GM18861 (cell line): Measurements from ENCODE around the gene GRAMD1A.
"Not testable (repeated sequence)": the region's sequence is repeated elsewhere in the genome, so short reads cannot be mapped to it uniquely, and the experiment has no call there.

Experiments
- ATAC-seq: cut with Tn5 transposase; IDR thresholded peaks from one replicate; pipeline ENCODE4 v1.9.1; 2021; ENCODE audit not compliant: unreplicated experiment

GRAMD1A gene

DNA sequence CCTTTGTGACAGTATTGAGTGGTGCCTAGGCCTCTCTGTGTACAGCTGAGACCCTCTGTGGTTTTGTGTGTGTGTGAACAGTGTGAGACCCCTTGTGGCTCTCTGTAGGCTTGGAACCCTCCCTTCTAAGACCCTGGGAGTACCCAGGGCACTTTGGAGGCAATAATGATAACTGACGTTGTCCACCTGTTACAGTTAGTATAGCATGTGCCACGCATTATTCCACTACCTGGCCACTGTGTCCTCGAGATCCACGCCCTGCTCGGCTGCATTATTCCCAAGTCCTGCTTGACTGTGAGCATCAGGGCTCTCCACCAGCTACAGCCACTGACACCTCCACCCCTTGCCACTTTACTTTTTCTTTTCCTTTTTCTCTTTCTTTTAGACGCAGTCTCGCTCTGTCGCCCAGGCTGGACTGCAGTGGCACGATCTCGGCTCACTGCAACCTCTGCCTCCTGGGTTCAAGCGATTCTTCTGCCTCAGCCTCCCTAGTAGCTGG, 2.0 kb downstream of the GRAMD1A start:
- ATAC-seq: no peak

DNA sequence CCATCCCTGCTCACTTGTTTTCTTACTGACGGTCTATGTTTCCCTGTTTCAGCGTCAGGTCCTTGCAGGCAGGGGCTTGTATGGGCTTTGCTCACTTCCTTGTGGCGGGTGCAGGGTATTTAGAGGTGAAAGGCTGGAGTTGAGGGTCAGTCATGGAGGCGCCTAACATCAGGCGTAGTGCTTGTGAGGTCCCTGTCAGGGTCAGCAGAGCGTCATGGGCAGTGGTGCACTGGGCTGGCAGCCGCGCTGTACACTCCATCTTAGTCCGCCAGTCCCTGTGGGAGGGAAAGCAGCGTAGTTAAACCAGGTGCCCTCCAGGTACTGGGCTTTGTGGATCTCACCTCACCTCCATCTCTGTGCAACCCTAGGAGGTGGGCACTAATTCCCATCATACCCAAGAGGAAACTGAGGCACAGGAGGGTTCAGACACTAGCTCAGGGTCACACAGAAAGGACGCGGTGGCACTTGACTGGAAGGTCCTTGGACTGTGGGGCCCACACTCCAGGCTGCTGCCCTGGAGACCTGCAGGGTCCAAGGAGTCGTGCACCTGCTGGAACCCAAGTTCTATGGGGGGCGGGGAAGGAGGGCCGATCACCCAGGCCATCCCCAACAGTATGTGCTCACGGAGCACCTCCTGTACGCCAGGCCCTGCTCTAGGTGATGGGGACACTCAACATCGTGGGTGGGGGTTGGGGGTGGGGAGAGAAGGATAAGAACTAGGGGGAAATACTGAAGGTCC, 4.6 kb downstream of the GRAMD1A start:
- ATAC-seq: no peak

- no peak for ATAC-seq
Observed at GRCh38 chr19:35005256-35005977, 5.3 kb downstream of the GRAMD1A start.

GRCh38 chr19:35006007-35006341, 5.9 kb downstream of the GRAMD1A start:
- not testable (repeated sequence) for ATAC-seq

- no peak for ATAC-seq
Observed at GRCh38 chr19:35006342-35006998, 6.3 kb downstream of the GRAMD1A start.

GRCh38 chr19:35006999-35007365, 6.9 kb downstream of the GRAMD1A start:
- ATAC-seq: no peak

- not testable (repeated sequence) for ATAC-seq
Observed at GRCh38 chr19:35007427-35007826, 7.3 kb downstream of the GRAMD1A start.

DNA sequence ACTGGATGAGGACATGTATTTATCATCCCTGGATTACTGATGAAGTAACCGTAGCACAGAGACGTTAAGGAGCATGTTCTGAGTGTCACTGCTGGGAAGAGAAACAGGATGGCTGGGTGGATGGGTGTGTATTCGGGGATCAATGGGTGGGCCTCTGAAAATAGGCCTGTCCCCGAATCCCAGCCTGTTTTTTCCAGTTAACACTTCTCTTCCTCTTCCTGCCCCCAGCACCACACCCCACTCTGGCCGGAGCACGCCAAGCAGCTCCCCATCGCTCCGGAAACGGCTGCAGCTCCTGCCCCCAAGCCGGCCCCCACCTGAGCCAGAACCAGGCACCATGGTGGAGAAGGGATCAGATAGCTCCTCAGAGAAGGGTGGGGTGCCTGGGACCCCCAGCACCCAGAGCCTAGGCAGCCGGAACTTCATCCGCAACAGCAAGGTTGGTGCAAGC, 8.8 kb downstream of the GRAMD1A start:
- no peak for ATAC-seq

DNA sequence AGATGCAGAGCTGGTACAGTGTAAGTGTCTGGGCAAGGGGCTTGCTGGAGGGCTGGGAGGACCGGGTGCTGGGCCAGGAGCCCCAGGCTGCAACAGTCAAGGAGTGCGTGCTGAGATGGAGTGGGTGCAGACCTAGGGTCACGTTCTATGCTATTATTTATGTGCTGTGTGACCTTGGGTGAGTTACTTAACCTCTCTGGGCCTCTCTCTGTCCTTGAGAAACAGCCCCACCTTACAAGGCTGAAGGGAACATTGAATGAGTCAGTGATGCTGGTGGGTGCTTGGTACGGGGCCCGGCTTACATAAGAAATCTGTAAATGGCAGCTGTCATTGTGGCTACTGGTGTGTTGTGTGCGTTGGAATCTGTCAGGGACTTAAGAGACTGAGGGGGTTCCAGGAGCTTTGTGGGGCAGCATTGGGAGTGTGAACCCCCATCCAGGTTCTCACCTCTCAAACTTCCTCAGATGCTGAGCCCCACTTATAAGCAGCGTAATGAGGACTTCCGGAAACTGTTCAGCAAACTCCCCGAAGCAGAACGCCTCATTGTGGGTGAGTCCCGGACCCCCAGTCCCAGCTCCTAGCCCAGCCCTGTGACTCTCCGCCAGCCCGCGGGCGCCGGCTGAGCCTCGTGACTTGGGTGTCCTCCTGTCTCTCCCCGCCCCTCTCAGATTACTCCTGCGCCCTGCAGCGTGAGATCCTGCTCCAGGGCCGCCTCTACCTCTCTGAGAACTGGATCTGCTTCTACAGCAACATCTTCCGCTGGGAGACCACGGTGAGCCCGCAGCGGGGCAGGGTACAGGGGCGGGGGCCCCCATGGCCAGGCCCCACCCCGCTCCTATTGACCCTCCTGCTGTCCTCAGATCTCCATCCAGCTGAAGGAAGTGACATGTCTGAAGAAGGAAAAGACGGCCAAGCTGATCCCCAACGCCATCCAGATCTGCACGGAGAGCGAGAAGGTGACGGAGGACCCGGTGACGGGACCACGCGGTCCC, 9.6 kb downstream of the GRAMD1A start:
- no peak for ATAC-seq

GRCh38 chr19:35011091-35011689, 11.1 kb downstream of the GRAMD1A start:
- ATAC-seq: no peak

- ATAC-seq: no peak
Observed at GRCh38 chr19:35011737-35012682, 11.9 kb downstream of the GRAMD1A start.

DNA sequence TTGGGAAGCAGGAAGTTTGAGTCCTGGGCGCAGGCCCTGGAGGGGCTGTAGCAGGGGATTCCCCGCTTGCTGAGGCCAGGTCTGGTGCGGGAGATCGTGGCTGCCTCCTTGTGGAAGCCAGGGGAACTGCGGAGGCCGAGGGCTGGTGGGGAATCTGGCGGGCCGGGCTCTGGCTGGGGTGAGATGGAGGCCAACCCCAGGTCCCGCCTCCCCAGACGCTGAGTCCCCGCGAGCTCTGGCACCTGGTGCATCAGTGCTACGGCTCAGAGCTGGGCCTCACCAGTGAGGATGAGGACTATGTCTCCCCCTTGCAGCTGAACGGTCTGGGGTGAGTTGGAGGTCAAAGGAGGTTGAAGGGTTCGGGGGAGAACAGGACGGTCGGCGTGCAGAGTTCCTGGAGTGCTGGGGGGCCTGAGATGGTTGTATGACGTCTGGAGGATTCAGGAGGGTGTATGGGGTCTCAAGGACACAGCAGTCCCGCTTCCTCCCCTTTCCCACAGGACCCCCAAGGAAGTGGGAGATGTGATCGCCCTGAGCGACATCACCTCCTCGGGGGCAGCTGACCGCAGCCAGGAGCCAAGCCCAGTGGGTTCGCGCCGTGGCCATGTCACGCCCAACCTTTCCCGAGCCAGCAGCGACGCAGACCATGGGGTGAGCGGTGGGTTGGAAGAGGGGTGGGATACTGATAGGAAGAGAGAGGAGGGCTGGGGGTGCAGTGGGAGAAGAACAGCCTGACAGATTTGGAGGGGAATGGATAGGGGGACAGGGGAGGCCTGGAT, 13.1 kb downstream of the GRAMD1A start:
- no peak for ATAC-seq

DNA sequence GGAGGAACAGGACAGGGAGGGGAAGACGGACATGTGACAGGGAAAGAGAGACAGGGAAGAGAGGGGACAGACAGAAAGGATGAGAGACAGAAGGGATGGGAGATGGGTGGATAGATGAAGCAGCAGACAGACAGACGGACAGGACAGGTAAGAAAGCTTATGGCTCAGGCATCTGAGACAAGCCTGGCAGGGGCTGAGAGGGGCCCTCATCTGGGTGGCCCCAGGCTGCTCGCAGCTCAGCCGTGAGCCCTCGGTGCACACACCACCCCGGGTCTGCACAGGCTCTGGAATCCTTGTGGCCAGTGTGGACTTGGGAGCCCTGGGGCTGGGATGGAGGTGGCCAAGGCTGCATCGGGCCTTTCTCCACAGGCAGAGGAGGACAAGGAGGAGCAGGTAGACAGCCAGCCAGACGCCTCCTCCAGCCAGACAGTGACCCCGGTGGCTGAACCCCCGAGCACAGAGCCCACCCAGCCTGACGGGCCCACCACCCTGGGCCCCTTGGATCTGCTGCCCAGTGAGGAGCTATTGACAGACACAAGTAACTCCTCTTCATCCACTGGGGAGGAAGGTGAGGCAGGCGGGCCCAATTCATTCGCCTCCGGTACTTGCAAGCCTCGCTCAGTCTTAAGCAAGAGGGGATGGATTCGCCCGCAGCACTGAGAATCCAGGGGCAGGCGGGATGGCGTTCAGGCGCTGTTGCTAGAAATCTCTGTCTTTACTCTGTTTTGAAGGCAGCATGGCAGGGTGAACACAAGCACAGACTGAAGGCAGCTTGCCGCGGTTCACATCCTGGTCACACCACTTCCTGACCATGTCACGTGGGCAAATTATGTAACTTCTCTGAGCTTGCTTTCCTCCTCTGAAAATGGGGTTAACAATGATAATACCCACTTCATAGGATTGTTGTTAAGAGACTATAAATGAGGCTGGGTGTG, 14.0 kb downstream of the GRAMD1A start:
- no peak for ATAC-seq

DNA sequence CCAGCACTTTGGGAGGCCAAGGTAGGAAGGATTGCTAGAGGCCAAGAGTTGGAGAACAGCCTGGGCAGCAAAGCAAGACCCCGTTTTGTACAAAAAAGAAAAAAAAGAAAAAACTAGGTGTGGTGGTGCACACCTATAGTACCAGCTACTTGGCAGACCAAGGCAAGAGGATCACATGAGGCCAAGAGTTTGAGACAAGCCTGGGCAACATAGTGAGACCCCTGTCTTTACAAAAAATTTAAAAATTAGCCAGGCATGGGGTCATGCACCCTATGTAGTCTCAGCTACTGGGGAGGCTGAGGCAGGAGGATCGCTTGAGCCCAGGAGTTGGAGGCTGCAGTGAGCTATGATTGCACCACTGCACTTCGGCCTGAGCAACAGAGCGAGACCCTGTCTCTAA, 14.7 kb downstream of the GRAMD1A start:
- not testable (repeated sequence) for ATAC-seq

- no peak for ATAC-seq
Observed at GRCh38 chr19:35015270-35015953, 15.3 kb downstream of the GRAMD1A start.

DNA sequence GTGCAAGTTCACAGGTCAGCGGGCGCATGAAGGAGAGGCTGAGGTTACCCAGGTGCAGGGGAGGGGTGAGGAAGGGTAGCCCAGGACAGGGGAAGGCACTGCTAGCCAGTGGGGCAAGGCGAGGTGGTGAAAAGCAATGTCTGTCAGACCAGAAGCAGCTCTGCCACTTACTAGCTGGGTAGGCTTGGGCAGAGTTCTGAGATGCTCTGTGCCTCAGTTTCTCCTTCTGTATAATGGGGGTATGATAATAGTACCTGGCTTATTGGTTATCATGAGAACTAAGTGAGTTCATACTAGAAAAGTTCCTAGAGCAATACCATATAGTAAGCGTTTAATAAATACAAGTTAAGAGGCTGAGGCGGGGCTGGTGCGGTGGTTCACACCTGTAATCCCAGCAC, 15.8 kb downstream of the GRAMD1A start:
- ATAC-seq: no peak

DNA sequence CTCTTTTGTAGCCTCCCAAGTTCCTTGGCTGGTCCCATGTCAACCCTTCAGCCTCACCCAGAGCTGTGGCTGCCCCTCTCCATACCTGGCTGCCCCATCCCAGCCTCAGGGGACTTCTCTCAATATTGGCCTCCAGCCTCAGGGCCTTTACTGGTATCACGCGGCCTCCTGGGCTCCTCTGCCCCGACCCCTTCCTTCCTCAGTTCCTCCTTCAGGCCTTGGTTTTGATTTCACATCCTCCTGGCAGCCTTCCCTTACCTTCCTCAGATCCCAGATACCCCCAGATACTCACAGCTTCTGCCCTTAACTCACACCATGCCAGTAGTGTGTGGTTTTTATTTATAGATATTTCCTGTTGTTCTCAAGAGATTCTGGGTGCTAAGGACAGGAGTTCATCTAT, 17.4 kb downstream of the GRAMD1A start:
- no peak for ATAC-seq
